GM18502 (cell line): ENCODE data around the gene TMC8.
"Not testable (repeated sequence)": the region's sequence is repeated elsewhere in the genome, so short reads cannot be mapped to it uniquely, and the experiment has no call there.

Source experiments
- ATAC-seq: cut with Tn5 transposase; IDR thresholded peaks from one replicate; pipeline ENCODE4 v1.9.1; 2021; ENCODE audit warnings: mild to moderate bottlenecking; ENCODE audit not compliant: unreplicated experiment, poor library complexity

Gene TMC8

GRCh38 chr17:78130437-78131101, at the start of gene TMC8:
Gene TMC8, plus strand, starts transcription at chr17:78130771. Its CDS starts 818 bp downstream, at chr17:78131589.
- ATAC-seq, result no peak

GRCh38 chr17:78081551-78081950, 49.0 kb upstream of the TMC8 start:
- no peak for ATAC-seq

- ATAC-seq, result not testable (repeated sequence)
Measured at GRCh38 chr17:78082355-78082872, 48.2 kb upstream of the TMC8 start.

GRCh38 chr17:78082988-78083387, 47.6 kb upstream of the TMC8 start:
- ATAC-seq, result no peak

GRCh38 chr17:78086740-78087139, 43.8 kb upstream of the TMC8 start:
- ATAC-seq, result no peak

- ATAC-seq, result no peak
Measured at GRCh38 chr17:78088529-78088928, 42.0 kb upstream of the TMC8 start.

GRCh38 chr17:78089576-78090281, 40.8 kb upstream of the TMC8 start:
- no peak for ATAC-seq

GRCh38 chr17:78092794-78093324, 37.7 kb upstream of the TMC8 start:
- no peak for ATAC-seq

- no peak for ATAC-seq
Measured at GRCh38 chr17:78095035-78095434, 35.5 kb upstream of the TMC8 start.

GRCh38 chr17:78096093-78096492, 34.5 kb upstream of the TMC8 start:
- no peak for ATAC-seq

- ATAC-seq, result no peak
Measured at GRCh38 chr17:78101112-78101511, 29.5 kb upstream of the TMC8 start.

GRCh38 chr17:78101542-78101941, 29.0 kb upstream of the TMC8 start:
- ATAC-seq, result no peak

GRCh38 chr17:78103311-78103710, 27.3 kb upstream of the TMC8 start:
- ATAC-seq, result no peak

- ATAC-seq, result no peak
Measured at GRCh38 chr17:78104540-78104941, 26.0 kb upstream of the TMC8 start.

GRCh38 chr17:78105101-78105500, 25.5 kb upstream of the TMC8 start:
- no peak for ATAC-seq

GRCh38 chr17:78105551-78105950, 25.0 kb upstream of the TMC8 start:
- no peak for ATAC-seq

- no peak for ATAC-seq
Measured at GRCh38 chr17:78106211-78106610, 24.4 kb upstream of the TMC8 start.

- ATAC-seq, result no peak
Measured at GRCh38 chr17:78107457-78107856, 23.1 kb upstream of the TMC8 start.

GRCh38 chr17:78107976-78108725, 22.4 kb upstream of the TMC8 start:
- ATAC-seq, result no peak

- ATAC-seq, result no peak
Measured at GRCh38 chr17:78108726-78109488, 21.7 kb upstream of the TMC8 start.
